Right lobe of liver (tissue), 6 donors: ENCODE results near the gene TSPAN8. TPM values are rescaled to one million over a fixed set of nuclear protein-coding genes. Genes with fewer than 3 reads are reported as not detected.

ENCODE experiments used
- ATAC-seq, 4 donors: fragments of 200-7000 bp; cut with Tn5 transposase; one replicate each; pipeline ENCODE4 v1.9.1; 2020; ENCODE audit warnings: mild to moderate bottlenecking in 4 of 4, moderate library complexity in 4 of 4
- DNase-seq, 3 donors: peaks; one replicate each; pipeline ENCODE4 v3.0.0-alpha.2; 2020
- H3K27ac ChIP-seq, 3 donors: fragments of 200-600 bp; one replicate each; pipeline ENCODE4 v1.8.0; 2022
- H3K27me3 ChIP-seq, 2 donors: fragments of 200-600 bp; one replicate each; pipeline ENCODE4 v1.8.0; 2022
- H3K36me3 ChIP-seq, 4 donors: fragments of 200-600 bp; sonication (generic) in 1 of 4; one replicate each; pipeline versions ENCODE4 v1.5.1 to v1.8.0; 2017 to 2022; ENCODE audit warnings: control low read depth in 1 of 4
- H3K4me1 ChIP-seq, 4 donors: fragments of 200-600 bp; sonication (generic) in 1 of 4; one replicate each; pipeline versions ENCODE4 v1.5.1 to v1.8.0; 2017 to 2022; ENCODE audit warnings: control low read depth in 1 of 4
- H3K4me3 ChIP-seq, 3 donors: fragments of 200-600 bp; one replicate each; pipeline ENCODE4 v1.8.0; 2022
- H3K9me3 ChIP-seq, 4 donors: fragments of 200-600 bp; sonication (generic) in 1 of 4; one replicate each; pipeline versions ENCODE4 v1.5.1 to v1.8.0; 2017 to 2022; ENCODE audit warnings: control low read depth in 1 of 4
- CTCF ChIP-seq, 4 donors: fragments of 200-600 bp in 3 of 4; fragments of 450-650 bp in 1 of 4; IDR thresholded peaks; one replicate each; pipeline versions ENCODE4 v1.5.1 to v1.8.0; 2016 to 2022; ENCODE audit warnings: antibody characterized with exemption in 4 of 4, mild to moderate bottlenecking in 2 of 4
- POLR2A ChIP-seq: fragments of 450-650 bp; IDR thresholded peaks from one replicate; pipeline ENCODE4 v1.6.1; 2017; ENCODE audit warnings: antibody characterized with exemption, mild to moderate bottlenecking
- WGBS: methylation state at CpG from one replicate; pipeline ENCODE4 v1.1.6; 2018; ENCODE audit warnings: low coverage, low lambda C conversion rate; ENCODE audit not compliant: insufficient coverage; ENCODE audit errors: missing lambda C conversion rate; 5-methylcytosine and 5-hydroxymethylcytosine counted together
- intact Hi-C, 2 donors: fragments of 100-400 bp; cut with DNase I; formaldehyde crosslinking; loops; one replicate each; pipeline versions ENCODE4 v1.11.2 to v1.14.1; 2022
- total RNA-seq, 6 experiments: library from RNA; depleted of rRNA in 2 of 6; stranded (reverse); fragments of >200 nt in 2 of 6; fragmentation: NEBNext Ultra II Directional in 3 of 6; extraction: Animal tissue kit (Norgen Biotek cat#: 25700) in 3 of 6; gene quantifications; one replicate each; pipeline versions ENCODE4 v1.1.0 to v1.2.4, GENCODE V29; 2016 to 2023
- donor health status: DM: no; HTN: yes; CAD: no.
- donor health status: DM: no; HTN: no; CAD: no.
- donor health status: DM: no; HTN: no; CAD: no.
- donor health status: DM: no; HTN: yes; CAD: no.
- donor health status: DM: no; HTN: yes; CAD: no.

The TSPAN8 gene
- total RNA-seq, 6 experiments from 2014 or later = 2.0 to 12.6 (median 7.8) TPM

- ATAC-seq = no peak
- no peaks in the 10 kb centered on the region for H3K27me3 ChIP-seq
- H3K4me1 ChIP-seq = no peaks in the 10 kb centered on the region
- no peak for DNase-seq
- no peak overlapping the region for H3K27ac ChIP-seq
- no peak overlapping the region for H3K4me3 ChIP-seq
- no peaks in the 10 kb centered on the region for H3K36me3 ChIP-seq
- no peaks in the 10 kb centered on the region for H3K9me3 ChIP-seq
- intact Hi-C loops = no loop called here
- WGBS = 60% methylated on average over 4 of the region's 5 CpGs
- no peak for TF ChIP-seq CTCF (IDR thresholded peaks at IDR 0.05)
- TF ChIP-seq POLR2A = no peak
Observed at GRCh38 chr12:71195338-71195896, 37.6 kb upstream of the TSPAN8 start.

DNA sequence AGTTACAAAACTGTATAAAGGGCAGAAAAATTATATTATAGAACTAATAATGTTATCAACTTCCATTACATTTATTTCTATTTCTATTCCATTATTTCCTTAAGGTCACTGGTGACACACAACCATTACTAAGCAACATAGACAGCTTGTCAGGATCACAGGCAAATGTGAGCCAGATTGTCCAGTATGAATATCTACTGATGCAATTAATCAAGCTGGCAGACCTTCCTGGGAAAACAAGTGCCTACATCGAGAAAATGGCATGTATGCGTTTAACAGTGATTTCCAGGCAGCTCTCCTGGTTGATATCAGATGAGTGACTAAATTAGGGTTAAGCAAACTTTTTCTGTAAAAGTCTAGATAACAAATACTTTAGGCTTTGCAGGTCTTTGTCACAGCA, 36.9 kb upstream of the TSPAN8 start:
- no peak overlapping the region for H3K4me3 ChIP-seq
- no peaks in the 10 kb centered on the region for H3K27me3 ChIP-seq
- WGBS = 35% methylated on average over 2 of the region's 2 CpGs
- no peaks in the 10 kb centered on the region for H3K36me3 ChIP-seq
- no peak for TF ChIP-seq POLR2A
- H3K9me3 ChIP-seq = no peaks in the 10 kb centered on the region
- ATAC-seq (peak in 1 of 4 donors; percentile 94), DNase-seq (peak in 1 of 3 donors; percentile 23)
- no peaks in the 10 kb centered on the region for H3K4me1 ChIP-seq
- intact Hi-C loops = no loop called here
- H3K27ac ChIP-seq = no peak overlapping the region

- Histone ChIP-seq H3K4me3 (no peak overlapping the region), H3K9me3 (no peaks in the 10 kb centered on the region), H3K27ac (no peak overlapping the region), H3K27me3 (no peaks in the 10 kb centered on the region), H3K4me1 (no peaks in the 10 kb centered on the region), H3K36me3 (no peaks in the 10 kb centered on the region)
- intact Hi-C loops = no loop called here
- ATAC-seq (no peak), DNase-seq (no peak)
- TF ChIP-seq POLR2A (no peak), CTCF (IDR thresholded peaks at IDR 0.05) (no peak)
- WGBS = 92% methylated on average over 1 of the region's 1 CpG
Observed at GRCh38 chr12:71193041-71193440, 35.2 kb upstream of the TSPAN8 start.

GRCh38 chr12:71191509-71192196, 33.9 kb upstream of the TSPAN8 start:
- no peak overlapping the region for H3K4me3 ChIP-seq
- H3K9me3 ChIP-seq = no peaks in the 10 kb centered on the region
- 39% methylated on average over 5 of the region's 5 CpGs for WGBS
- no peaks in the 10 kb centered on the region for H3K36me3 ChIP-seq
- no peak overlapping the region for H3K27ac ChIP-seq
- no peaks in the 10 kb centered on the region for H3K27me3 ChIP-seq
- H3K4me1 ChIP-seq = no peaks in the 10 kb centered on the region
- TF ChIP-seq CTCF (IDR thresholded peaks at IDR 0.05) = no peak
- no peak for TF ChIP-seq POLR2A
- no peak for ATAC-seq
- intact Hi-C loops = no loop called here
- DNase-seq = no peak

DNA sequence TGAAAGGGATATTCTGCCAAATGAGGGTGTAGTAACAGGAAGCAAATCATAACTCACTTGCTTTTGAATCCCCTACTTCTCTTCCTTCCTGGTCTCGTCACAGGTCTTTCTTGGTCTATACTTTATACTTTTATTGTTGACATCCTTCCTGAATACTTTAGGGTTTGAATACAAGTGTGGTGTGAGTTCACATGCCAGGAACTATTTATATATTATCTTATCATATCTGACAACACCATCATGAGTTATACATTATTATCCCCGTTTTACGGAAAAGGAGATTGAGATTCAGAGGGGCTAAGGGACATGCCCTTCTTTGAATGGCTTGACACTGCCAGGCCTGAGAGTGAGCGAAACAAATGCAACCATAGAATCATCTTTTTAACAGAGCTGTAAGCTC, 33.0 kb upstream of the TSPAN8 start:
- Histone ChIP-seq H3K9me3 (no peaks in the 10 kb centered on the region), H3K27me3 (no peaks in the 10 kb centered on the region), H3K4me1 (no peaks in the 10 kb centered on the region), H3K36me3 (no peaks in the 10 kb centered on the region), H3K27ac (no peak overlapping the region), H3K4me3 (no peak overlapping the region)
- TF ChIP-seq CTCF (IDR thresholded peaks at IDR 0.05) (no peak), POLR2A (no peak)
- 71% methylated on average over 4 of the region's 4 CpGs for WGBS
- no peak for DNase-seq
- intact Hi-C loops = no loop called here
- ATAC-seq = no peak
